Measurements from ENCODE around the gene ATP6V1G3. TPM values are rescaled to one million over a fixed set of nuclear protein-coding genes. Genes with fewer than 3 reads are reported as not detected.

The ATP6V1G3 gene
- total and polyA plus RNA-seq, 2 of the 4 experiments (the other 2 are of a cell fraction): not detected

DNA sequence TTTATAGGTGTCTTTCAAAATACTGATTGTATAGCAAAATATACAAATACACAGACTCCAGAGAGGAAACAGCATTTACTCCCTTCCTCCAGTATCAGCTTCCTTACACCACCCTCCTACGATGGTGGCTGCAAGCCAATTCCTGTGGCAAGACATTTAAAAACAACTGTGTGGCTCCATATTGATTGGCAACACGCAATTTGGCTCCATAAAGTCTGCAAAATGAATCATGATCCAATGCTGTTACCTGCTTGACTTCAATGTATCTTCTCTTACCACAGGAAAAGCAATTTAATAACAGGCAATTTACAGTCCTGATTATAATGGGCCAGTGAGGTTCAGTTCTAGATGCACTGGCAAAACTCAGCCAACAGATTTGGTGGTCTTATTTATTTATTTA lies 19.7 kb upstream of the ATP6V1G3 start:
- H3K27me3 ChIP-seq (ENCODE audit: control insufficient read depth, insufficient read depth, low read length): no peaks in the 10 kb centered on the region
- H4K91ac ChIP-seq (ENCODE audit: insufficient read depth, low read depth, low read length): no peak overlapping the region
- H3K4me1 ChIP-seq (ENCODE audit: control insufficient read depth, insufficient read depth, low read length): no peaks in the 10 kb centered on the region
- H3K79me1 ChIP-seq (ENCODE audit: low read depth in 1 of 2, low read length in 2 of 2): no peaks in the 10 kb centered on the region
- BruUV-seq (replicated peaks): no TSS peak
- dilution Hi-C loops (cut with HindIII; ENCODE audit: low sequenced_read_pairs, unreplicated experiment) (no loop called here), in situ Hi-C loops (cut with MboI; ENCODE audit: low sequenced_read_pairs) (no loop called here), intact Hi-C loops (cut with micrococcal nuclease) (no loop called here)
- no peaks in the 10 kb centered on the region for H4K20me1 ChIP-seq (ENCODE audit: insufficient read depth, low read length)
- DNase-seq (no peak), ATAC-seq (ENCODE audit: low read depth) (no peak)
- no peak overlapping the region for H3K18ac ChIP-seq (ENCODE audit: low read depth, low read length)
- no peaks in the 10 kb centered on the region for H3K9me3 ChIP-seq (ENCODE audit: control insufficient read depth, insufficient read depth, low read length)
- no peak overlapping the region for H4K8ac ChIP-seq (ENCODE audit: low read depth in 2 of 2, low read length in 2 of 2)
- H3K27ac ChIP-seq (ENCODE audit: insufficient read depth, low read length): no peak overlapping the region
- no peak overlapping the region for H3K56ac ChIP-seq (ENCODE audit: extremely low read depth, insufficient read depth, low read length)
- no peak overlapping the region for H2BK15ac ChIP-seq (ENCODE audit: low read depth, low read length)
- H3K4me2 ChIP-seq (ENCODE audit: low read depth, low read length): no peak overlapping the region
- H2BK120ac ChIP-seq (ENCODE audit: low read depth, low read length): no peak overlapping the region
- TF ChIP-seq RCOR1 (IDR thresholded peaks at IDR 0.05; ENCODE audit: insufficient replicate concordance, low read length): no peak
- TF ChIP-seq MAZ (IDR thresholded peaks at IDR 0.05; ENCODE audit: borderline replicate concordance, low read depth, low read length): no peak
- no peak overlapping the region for H4K5ac ChIP-seq (ENCODE audit: low read depth, low read length)
- ChIA-PET POLR2A (ENCODE audit: unreplicated experiment) (no interaction called here), CTCF (interaction anchor here (0.7 to 0.9 kb wide), 2 partner anchors 19 to 119 kb away, joined by 3 to 9 read pairs; partner anchors contain the start of gene ATP6V1G3)
- H3K36me3 ChIP-seq (ENCODE audit: control insufficient read depth, insufficient read depth, low read length): no peaks in the 10 kb centered on the region
- no peak overlapping the region for H2BK5ac ChIP-seq (ENCODE audit: low read depth, low read length, poor library complexity, severe bottlenecking)
- no peak overlapping the region for H3K14ac ChIP-seq (replicated peaks; ENCODE audit: low read depth, low read length)
- H3K23ac ChIP-seq (ENCODE audit: low read depth, low read length): no peak overlapping the region
- no peak overlapping the region for H3K4ac ChIP-seq (ENCODE audit: low read depth, low read length)
- H3K9ac ChIP-seq (ENCODE audit: low read depth, low read length): no peak overlapping the region
- H2AK9ac ChIP-seq (replicated peaks; ENCODE audit: low read depth, low read length, poor library complexity): no peak overlapping the region
- no peak overlapping the region for H2AFZ ChIP-seq (replicated peaks; ENCODE audit: low read length, poor library complexity)
- no peak overlapping the region for H2BK20ac ChIP-seq (ENCODE audit: low read depth, low read length)
- no peaks in the 10 kb centered on the region for H3K9me1 ChIP-seq (ENCODE audit: insufficient read depth, low read length)
- 60% methylated on average over 1 of the region's 2 CpGs; no CpG with 5 or more reads in 1 of the 2 experiments for WGBS, 2 experiments (ENCODE audit: extremely low coverage in 2 of 2, insufficient read length in 1 of 2)
- no peak overlapping the region for H3K4me3 ChIP-seq (ENCODE audit: insufficient read depth, low read depth, low read length)
- H2AK5ac ChIP-seq (ENCODE audit: low read depth, low read length): no peak overlapping the region

Data from IMR-90 (cell line).